ENCODE measurements around the gene ENO1.

The ENO1 gene

GRCh38 chr1:8913457-8913856, 35.0 kb upstream of the ENO1 start:
- no peak for TF ChIP-seq ZFX (IDR thresholded peaks at IDR 0.05)
- TF ChIP-seq CTCF (conservative IDR thresholded peaks at IDR 0.05): no peak
- H3K27ac ChIP-seq: no peak overlapping the region

GRCh38 chr1:8911416-8912309, 33.2 kb upstream of the ENO1 start:
- no peak overlapping the region for H3K27ac ChIP-seq
- TF ChIP-seq CTCF (conservative IDR thresholded peaks at IDR 0.05) (no peak), ZFX (IDR thresholded peaks at IDR 0.05) (no peak)

- no peak overlapping the region for H3K27ac ChIP-seq
- TF ChIP-seq ZFX (IDR thresholded peaks at IDR 0.05) (no peak), CTCF (conservative IDR thresholded peaks at IDR 0.05) (no peak)
These were observed 32.4 kb upstream of the ENO1 start for GRCh38 chr1:8910914-8911313.

GRCh38 chr1:8910331-8910730, 31.8 kb upstream of the ENO1 start:
- TF ChIP-seq ZFX (IDR thresholded peaks at IDR 0.05): no peak
- H3K27ac ChIP-seq: no peak overlapping the region

GRCh38 chr1:8908388-8909151, 30.1 kb upstream of the ENO1 start:
- H3K27ac ChIP-seq: no peak overlapping the region
- TF ChIP-seq CTCF (conservative IDR thresholded peaks at IDR 0.05): no peak
- no peak for TF ChIP-seq ZFX (IDR thresholded peaks at IDR 0.05)

- TF ChIP-seq CTCF (conservative IDR thresholded peaks at IDR 0.05) (no peak), ZFX (IDR thresholded peaks at IDR 0.05) (no peak)
- no peak overlapping the region for H3K27ac ChIP-seq
These were observed 27.2 kb upstream of the ENO1 start for GRCh38 chr1:8905582-8906191.

- H3K27ac ChIP-seq: no peak overlapping the region
- TF ChIP-seq ZFX (IDR thresholded peaks at IDR 0.05) (no peak), CTCF (conservative IDR thresholded peaks at IDR 0.05) (no peak)
These were observed 25.6 kb upstream of the ENO1 start for GRCh38 chr1:8903908-8904650.
